Left cardiac atrium (tissue), 4 donors: ENCODE results near the gene ANKRD50. TPM values are rescaled to one million over a fixed set of nuclear protein-coding genes. Genes with fewer than 3 reads are reported as not detected.

Experiments used
- ATAC-seq, 2 donors: fragments of 200-7000 bp; cut with Tn5 transposase; one replicate each; pipeline ENCODE4 v1.9.1; 2020; ENCODE audit warnings: mild to moderate bottlenecking in 2 of 2, moderate library complexity in 2 of 2
- DNase-seq: peaks from one replicate; pipeline ENCODE4 v3.0.0-alpha.2; 2020
- intact Hi-C, 2 donors: fragments of 100-400 bp; cut with DNase I; formaldehyde crosslinking; loops; one replicate each; pipeline versions ENCODE4 v1.14.1 to v1.15.1; 2022 to 2023
- total RNA-seq, 2 donors: library from RNA; stranded (reverse); fragmentation: NEBNext Ultra II Directional; extraction: Animal tissue kit (Norgen Biotek cat#: 25700); gene quantifications; one replicate each; pipeline ENCODE4 v1.2.1, GENCODE V29; 2021
- donor health status: DM: no; HTN: yes; CAD: no.
- donor health status: DM: no; HTN: yes; CAD: no; lungs with severe emphysema.
- donor health status: DM: yes; HTN: yes; CAD: no.
- donor health status: Dilated cardiomyopathy.

ANKRD50 gene
- total RNA-seq, 2 donors from 2014 or later: 6.8 to 11.0 TPM

GRCh38 chr4:124710911-124711310 is 1.6 kb downstream of the ANKRD50 start:
- no peak for ATAC-seq
- DNase-seq: no peak
- intact Hi-C loops: loop anchor here in 1 of 2 donors (10.0 kb wide), 1 partner anchor 224 kb away; no protein-coding TSS in a partner anchor

DNA sequence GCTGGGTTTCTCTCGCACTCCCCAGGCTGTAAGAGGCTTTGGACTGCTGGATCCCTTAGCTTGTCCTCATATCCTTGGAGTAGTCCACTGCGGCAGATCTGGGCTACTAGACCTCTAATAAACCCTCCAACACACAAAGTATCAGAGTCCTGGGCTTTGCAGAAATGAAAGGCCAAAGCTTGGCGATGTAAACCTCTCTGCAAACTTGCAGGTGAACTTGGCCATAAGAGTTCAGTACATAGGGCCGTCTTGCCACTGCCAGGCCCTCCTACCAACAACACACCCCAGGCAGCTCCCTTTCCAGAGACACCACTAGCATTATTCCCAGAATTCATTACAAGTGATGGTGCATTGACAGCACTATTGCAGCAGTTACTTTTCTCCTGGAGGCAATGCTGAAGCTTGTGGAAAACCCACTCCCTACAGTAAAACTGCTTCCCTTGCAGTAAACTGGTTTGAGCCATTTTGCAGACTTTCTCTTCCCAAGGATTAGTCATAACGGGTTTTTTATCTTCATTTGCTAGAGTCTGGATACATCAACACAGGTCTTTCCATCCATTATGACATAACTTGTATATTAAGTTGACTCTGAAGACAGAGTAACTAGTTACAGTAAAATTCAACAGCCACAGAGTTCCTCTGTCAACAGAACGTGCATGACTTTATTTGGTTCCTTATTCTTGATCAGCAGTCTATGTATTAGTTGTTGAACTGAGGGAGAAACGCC is 2.4 kb downstream of the ANKRD50 start:
- no peak for DNase-seq
- intact Hi-C loops: loop anchor here in 1 of 2 donors (10.0 kb wide), 1 partner anchor 225 kb away; no protein-coding TSS in a partner anchor
- no peak for ATAC-seq

DNA sequence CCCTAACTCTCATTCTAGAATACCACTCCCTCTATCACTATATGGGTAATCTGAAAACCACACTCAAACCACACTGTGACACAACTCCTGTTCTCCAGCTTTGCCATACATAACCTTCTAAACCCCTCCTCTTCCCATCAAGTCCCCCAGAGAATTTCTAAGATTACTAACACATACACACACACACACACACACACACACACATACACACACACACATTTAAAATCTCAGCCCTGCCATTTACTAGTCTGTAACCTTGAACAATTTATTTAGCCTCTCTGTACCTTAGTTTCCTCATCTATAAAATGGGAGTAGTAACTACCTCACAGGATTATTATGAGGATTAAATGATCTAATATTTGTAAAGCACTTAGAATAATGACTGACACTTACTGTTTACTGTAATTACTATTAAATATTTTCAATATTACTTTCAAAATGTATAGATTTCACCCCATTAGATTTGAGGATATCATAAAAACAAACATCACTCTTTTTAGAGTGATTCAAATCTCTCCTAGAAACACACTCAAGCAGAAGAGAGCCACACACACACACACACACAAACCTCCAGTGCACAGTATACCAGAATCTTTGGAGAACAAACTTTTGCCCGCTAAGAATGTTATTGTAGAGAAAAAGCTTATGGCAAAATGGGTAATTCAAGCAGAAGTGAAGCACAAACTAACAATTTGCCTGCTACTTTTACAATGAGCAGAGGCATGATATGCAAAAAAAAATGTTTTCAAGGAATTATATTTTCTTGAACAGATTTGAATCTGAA is 3.8 kb downstream of the ANKRD50 start:
- ATAC-seq (no peak), DNase-seq (no peak)
- intact Hi-C loops: no loop called here

DNA sequence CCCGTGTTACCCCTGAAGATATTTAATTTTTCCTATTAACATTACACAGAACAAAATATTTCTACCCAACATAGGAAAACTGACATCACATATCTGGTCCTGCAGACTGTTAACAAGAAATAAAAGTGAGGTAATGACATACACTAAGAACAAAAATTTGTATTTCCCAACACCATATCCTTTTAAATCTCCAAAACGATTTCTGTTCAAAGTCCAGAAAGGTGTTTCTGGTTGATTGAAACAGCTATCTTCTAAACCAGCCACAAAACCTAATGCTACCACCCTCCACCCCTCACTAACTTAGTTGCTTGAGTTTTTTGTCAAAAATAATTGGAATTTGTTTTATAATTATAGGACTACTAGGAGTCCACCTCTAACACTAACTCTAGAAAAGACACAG is 7.1 kb downstream of the ANKRD50 start:
- no peak for DNase-seq
- no peak for ATAC-seq
- intact Hi-C loops: no loop called here

- ATAC-seq (no peak), DNase-seq (no peak)
- intact Hi-C loops: no loop called here
Observed at GRCh38 chr4:124703154-124703553, 9.4 kb downstream of the ANKRD50 start.

- DNase-seq: no peak
- ATAC-seq: no peak
- intact Hi-C loops: no loop called here
Observed at GRCh38 chr4:124697441-124697840, 15.1 kb downstream of the ANKRD50 start.

DNA sequence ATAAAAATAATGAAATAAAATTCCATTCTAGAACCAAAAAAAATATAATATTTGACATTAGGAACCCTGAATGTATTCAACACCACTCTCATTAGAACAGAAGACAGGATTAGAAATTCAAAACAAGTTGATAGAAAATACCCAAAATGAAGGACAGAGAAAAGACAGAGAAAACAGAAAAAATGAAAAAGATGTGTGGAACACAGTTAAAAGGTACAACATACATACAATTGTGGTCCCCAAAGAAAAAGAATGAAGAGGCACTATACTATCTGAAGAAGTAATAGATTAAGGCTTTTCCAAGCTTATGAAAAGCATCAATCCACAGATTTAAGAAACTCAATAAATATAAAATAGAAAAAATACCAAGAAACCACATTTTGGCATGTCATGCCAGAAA is 16.4 kb downstream of the ANKRD50 start:
- intact Hi-C loops: no loop called here
- ATAC-seq: no peak

GRCh38 chr4:124694946-124695598 is 17.5 kb downstream of the ANKRD50 start:
- intact Hi-C loops: no loop called here
- no peak for DNase-seq
- no peak for ATAC-seq

More for the DNA sequence above, 16.4 kb downstream of the ANKRD50 start:
- no peak for DNase-seq

DNA sequence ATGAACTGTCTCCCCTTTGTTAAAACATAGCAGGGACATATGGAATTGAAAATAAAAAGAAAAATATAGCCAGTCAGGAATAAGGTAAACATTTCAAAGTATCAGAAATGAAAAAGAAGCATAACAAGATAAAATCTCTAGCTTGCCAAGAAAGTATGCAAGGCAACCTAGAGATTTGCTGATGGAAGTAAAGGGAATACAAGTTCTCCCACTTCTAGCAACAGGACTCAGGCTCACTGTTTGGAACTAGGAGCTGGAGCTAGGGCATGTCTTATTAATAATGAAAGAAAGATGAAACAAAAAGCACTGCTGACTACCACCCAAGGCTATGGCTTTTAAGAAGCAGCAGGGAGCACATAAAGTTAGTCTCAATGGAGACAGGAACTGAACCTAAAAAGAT is 18.2 kb downstream of the ANKRD50 start:
- no peak for DNase-seq
- no peak for ATAC-seq
- intact Hi-C loops: no loop called here

- intact Hi-C loops: no loop called here
- DNase-seq: no peak
- no peak for ATAC-seq
Observed at GRCh38 chr4:124691801-124692200, 20.7 kb downstream of the ANKRD50 start.

- intact Hi-C loops: no loop called here
- no peak for ATAC-seq
- DNase-seq: no peak
Observed at GRCh38 chr4:124686279-124686678, 26.3 kb downstream of the ANKRD50 start.

DNA sequence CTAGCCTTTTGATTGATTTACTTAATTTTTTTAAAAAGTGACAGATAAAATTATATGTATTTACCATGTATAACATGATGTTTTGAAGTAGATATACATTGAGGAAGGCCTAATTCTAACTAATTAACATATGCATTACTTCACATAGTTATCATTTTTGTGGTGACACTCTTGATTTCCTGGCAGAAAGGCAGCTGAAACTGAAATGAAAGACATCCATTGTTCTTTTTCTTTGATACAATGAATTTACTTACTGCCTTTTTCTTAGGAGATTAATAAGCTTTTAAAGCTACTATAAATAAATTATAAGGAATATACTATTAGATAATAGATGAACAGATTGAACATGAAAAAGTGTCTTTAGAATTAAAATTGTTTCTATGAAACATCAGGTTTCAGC is 26.7 kb downstream of the ANKRD50 start:
- no peak for ATAC-seq
- intact Hi-C loops: no loop called here
- DNase-seq: no peak

- ATAC-seq (no peak), DNase-seq (no peak)
- intact Hi-C loops: no loop called here
Observed at GRCh38 chr4:124684301-124684700, 28.2 kb downstream of the ANKRD50 start.

DNA sequence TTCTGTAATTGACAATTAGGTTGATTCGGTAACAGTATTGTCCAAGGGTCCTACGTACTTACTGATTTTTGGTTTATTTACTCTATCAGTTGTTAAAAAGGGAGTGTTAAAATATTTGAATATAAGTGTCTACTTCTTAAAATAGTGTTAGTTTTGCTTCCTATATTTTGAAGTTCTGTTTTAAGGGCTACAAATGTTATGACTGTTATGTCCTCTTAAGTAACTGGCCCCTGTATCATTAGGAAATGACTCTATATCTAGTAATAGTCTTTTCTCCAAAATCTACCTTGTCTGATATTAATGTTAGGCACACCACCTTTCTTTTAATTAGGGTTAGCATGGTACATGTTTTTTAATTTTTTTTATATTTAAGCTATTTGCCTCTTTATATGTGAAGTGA is 30.1 kb downstream of the ANKRD50 start:
- ATAC-seq (no peak), DNase-seq (no peak)
- intact Hi-C loops: no loop called here

- DNase-seq (no peak), ATAC-seq (no peak)
- intact Hi-C loops: no loop called here
Observed at GRCh38 chr4:124666496-124666895, 46.0 kb downstream of the ANKRD50 start.

GRCh38 chr4:124658795-124659194 is 53.7 kb downstream of the ANKRD50 start:
- intact Hi-C loops: no loop called here
- DNase-seq (no peak), ATAC-seq (no peak)

DNA sequence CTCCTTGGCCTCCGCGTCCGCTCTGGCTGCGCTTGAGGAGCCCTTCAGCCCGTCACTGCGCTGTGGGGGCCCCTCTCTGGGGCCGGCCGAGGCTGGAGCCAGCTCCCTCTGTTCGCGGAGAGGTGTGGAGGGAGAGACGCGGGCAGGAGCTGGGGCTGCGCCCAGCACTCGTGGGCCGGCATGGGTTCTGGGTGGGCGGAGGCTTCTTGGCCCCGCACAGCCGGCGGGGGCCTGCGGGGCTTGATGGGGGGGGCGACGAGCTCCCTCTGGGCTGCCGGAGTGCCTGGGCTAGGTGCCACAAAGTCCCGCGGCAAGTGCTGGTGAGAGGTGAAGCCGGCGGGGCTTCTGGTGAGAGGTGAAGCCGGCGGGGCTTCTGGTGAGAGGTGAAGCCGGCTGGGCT is 61.9 kb downstream of the ANKRD50 start:
- no peak for DNase-seq
- no peak for ATAC-seq
- intact Hi-C loops: no loop called here

- DNase-seq: no peak
- ATAC-seq: no peak
- intact Hi-C loops: no loop called here
Observed at GRCh38 chr4:124647599-124647998, 64.9 kb downstream of the ANKRD50 start.

DNA sequence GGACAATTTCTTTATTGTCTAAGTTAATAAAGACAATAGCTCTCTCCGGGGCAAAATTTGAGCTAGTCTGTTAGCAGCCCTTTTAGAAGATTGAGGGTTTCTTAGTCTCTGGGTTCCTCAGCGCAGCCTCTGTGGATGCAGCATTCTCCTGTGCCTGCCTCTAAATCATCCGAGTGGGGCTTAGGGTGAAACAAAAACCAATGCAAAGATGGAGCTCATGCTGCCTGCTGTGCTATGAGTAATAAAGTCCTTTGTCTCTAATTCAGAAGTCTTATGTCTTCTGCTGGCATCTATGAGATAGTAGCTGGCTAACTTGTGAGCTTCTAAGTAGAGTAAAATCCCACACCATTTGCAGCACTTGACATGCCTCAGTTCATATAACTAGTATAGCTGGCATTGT is 67.9 kb downstream of the ANKRD50 start:
- DNase-seq (no peak), ATAC-seq (no peak)
- intact Hi-C loops: no loop called here

DNA sequence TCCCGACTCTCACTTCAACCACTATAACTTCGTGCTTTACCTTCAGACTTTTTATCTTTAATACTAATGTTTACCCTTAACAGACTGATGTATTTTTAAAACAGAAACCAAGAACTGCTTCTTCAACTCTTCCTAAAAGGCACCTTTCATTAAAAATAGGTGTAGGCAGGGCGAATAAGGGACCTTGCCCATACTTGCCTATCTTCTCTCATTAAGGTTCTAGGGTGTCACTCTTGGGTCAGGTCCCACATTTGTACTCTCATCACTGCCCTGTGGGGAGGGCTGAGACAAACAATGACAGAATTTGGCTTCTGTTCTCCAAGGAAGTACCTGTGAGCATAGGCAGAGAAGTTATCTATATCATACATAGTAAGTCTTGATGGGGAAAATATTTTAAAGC is 69.7 kb downstream of the ANKRD50 start:
- ATAC-seq (no peak), DNase-seq (no peak)
- intact Hi-C loops: no loop called here
